ENCODE results near the gene GAPDHS. TPM values are rescaled to one million over a fixed set of nuclear protein-coding genes. Genes with fewer than 3 reads are reported as not detected.

Gene GAPDHS
- total RNA-seq, result not detected in 2 replicates

DNA sequence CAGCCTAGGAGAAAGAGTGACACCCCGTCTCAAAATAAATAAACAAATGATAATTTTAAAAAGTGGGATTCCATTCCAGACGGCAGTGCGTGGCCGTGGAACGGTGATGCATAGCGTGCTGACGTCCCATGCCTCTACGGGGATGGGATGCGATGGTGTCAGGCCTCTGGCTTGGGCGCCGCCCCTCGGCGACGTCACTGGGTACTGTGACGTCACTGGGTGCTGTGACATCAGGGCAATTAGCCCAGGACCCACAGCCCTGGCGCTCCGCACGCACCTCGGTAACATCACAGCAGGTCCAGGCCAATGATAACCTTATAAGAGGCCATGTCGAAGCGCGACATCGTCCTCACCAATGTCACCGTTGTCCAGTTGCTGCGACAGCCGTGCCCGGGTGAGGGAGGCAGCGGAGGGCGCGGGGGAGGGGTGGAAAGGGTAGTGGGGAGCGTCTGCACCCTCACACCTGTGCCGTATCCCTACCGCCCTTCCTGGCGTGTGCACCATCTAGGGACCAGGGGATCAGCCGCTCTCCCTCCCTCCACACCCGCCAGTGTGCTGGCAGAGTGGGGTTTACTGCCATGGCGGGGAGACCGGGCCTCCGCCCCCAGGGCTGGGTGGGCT is at the start of gene GAPDHS:
Gene GAPDHS, plus strand, starts transcription at position 256 of the 621 bp plus-strand sequence. Its CDS starts 72 bp downstream, at position 328.
- no peak for DNase-seq (ENCODE audit: low read depth)
- no peak within 1 kb of the TSS for H3K4me3 ChIP-seq (ENCODE audit: low read depth, low read length)
- TF ChIP-seq, protein P1, sequence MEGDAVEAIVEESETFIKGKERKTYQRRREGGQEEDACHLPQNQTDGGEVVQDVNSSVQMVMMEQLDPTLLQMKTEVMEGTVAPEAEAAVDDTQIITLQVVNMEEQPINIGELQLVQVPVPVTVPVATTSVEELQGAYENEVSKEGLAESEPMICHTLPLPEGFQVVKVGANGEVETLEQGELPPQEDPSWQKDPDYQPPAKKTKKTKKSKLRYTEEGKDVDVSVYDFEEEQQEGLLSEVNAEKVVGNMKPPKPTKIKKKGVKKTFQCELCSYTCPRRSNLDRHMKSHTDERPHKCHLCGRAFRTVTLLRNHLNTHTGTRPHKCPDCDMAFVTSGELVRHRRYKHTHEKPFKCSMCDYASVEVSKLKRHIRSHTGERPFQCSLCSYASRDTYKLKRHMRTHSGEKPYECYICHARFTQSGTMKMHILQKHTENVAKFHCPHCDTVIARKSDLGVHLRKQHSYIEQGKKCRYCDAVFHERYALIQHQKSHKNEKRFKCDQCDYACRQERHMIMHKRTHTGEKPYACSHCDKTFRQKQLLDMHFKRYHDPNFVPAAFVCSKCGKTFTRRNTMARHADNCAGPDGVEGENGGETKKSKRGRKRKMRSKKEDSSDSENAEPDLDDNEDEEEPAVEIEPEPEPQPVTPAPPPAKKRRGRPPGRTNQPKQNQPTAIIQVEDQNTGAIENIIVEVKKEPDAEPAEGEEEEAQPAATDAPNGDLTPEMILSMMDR (IDR thresholded peaks at IDR 0.05; ENCODE audit: insufficient read depth, low read depth, low read length), result no peak

DNA sequence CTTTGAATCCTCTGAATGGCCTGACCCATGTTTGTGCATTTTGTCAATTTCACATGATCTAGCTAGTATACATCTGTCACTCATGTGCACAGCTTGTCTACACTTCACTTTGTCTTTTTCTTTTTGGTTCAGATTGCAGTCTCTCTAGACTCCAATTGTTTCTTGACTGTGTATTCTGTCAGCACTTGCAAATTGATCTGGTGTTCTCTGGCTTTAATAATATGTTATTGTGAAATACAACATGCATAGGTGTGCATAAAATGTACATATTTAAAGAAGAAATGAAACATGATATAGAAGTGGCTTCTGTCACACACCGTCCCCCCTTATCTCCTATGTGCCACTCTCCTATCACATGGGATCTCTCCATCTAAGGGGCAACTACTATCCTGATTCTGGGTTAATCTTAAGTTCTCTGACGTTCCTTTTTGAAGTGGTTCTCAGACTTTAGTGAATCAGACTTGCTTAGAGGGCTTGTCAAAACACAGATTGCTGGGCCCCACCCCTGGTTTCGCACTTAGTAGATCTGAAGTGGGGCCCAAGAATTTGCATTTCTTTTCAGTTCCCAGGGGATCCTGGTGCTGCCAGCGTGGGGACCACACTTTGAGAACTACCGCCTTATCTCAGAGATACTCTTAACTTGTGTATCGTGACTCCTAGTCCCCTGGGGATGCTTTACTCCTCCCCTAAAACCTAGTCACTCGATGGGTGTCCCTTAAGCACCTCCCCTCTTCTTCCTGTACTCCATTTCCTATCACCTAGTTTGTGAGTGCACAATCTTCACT is 48.8 kb upstream of the GAPDHS start:
- TF ChIP-seq, protein P1 (IDR thresholded peaks at IDR 0.05; ENCODE audit: insufficient read depth, low read depth, low read length), result no peak
- DNase-seq (ENCODE audit: low read depth), result no peak
- H3K4me3 ChIP-seq (ENCODE audit: low read depth, low read length), result no peak overlapping the region

DNA sequence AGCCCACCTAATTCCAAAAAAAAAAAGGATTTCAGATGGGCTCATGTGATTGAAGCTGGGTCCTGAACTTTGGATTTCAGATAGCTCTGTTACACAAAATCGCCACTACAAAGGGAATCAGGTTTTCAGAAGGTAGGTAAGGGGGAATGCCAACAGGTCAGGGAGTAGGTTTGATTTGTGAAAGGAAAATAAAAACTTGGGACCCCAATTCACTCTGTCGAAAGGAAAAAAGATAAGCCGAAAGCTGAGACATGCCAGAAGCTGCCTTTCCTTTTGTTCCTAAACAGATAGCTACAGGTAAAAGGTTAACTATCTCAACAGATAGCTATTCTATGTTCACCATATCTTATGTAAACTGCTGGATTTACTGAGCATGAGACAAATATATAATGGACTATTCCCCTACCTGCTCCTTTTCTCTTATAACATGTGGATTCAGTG is 47.0 kb upstream of the GAPDHS start:
- no peak for DNase-seq (ENCODE audit: low read depth)
- TF ChIP-seq, protein P1 (IDR thresholded peaks at IDR 0.05; ENCODE audit: insufficient read depth, low read depth, low read length), result no peak
- H3K4me3 ChIP-seq (ENCODE audit: low read depth, low read length), result no peak overlapping the region

DNA sequence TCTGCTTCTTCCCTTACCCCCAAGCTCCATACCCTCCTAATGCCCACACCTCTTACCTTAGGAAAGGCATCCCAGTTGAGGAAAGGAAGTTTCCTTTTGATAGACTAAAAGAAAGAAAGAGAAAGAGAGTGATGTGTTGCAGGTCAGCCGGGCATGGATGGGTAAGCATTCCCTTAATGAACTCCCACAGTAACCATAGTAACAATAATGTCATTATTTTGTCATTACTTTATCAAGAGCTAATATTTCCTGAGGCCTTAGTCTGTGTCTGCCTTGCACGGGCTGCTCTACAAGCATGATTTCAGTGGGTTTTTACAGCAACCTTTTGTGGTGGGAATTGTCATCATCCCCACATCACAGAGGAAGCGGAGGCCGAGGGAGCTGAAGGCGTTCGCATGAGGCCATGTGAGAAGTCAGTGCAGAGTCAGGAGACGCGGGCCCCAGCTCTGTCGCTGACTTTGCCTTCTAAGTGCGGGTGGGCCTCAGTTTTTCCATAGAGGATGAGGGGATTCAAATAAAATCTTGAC is 45.5 kb upstream of the GAPDHS start:
- TF ChIP-seq, protein P1 (IDR thresholded peaks at IDR 0.05; ENCODE audit: insufficient read depth, low read depth, low read length), result no peak
- no peak overlapping the region for H3K4me3 ChIP-seq (ENCODE audit: low read depth, low read length)
- no peak for DNase-seq (ENCODE audit: low read depth)

DNA sequence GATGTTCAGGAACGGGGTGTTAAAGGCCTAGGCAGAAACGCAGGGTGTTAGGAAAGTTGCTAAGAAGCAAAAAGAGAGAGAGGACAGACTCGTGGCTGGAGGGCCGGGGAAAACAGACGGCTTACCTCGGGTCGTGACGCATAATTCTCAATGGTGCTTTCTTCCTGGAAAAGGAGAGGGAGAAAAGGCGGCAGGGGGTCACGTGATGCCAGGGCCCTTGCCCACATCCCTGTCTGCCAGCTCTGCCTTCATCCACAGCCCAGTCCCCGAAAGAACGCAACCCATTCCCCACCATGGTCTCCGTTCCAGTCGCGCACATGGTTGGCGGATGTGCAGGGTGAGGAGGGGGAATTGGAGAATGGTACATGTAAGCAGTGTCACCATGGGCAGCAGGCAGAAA is 44.6 kb upstream of the GAPDHS start:
- H3K4me3 ChIP-seq (ENCODE audit: low read depth, low read length), result no peak overlapping the region
- TF ChIP-seq, protein P1 (IDR thresholded peaks at IDR 0.05; ENCODE audit: insufficient read depth, low read depth, low read length), result no peak
- DNase-seq (ENCODE audit: low read depth), result no peak

DNA sequence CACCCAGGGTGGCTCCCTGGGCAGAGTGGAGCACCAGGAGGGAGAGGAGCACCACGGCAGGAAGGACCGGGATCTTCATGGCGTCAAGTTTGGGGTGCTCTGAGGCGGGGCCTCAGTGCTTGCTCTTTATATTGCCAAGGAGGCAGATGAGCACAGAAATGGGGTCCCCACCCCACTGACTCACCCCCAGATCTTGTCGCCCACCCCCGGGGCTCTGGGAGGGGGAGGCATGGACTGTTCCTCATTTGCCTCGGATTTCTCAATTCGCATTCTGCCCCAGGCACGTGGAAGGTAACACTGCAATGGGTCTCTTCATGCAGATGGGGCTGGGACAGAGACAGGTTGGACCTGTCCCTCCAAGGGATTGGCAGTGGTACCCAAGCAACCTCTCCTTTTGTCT is 42.9 kb upstream of the GAPDHS start, which contains the start of gene KRTDAP:
Gene KRTDAP, minus strand, starts transcription at position 101 of the 400 bp plus-strand sequence. Its CDS starts 22 bp downstream, at position 79.
- H3K4me3 ChIP-seq (ENCODE audit: low read depth, low read length), result no peak within 1 kb of the TSS
- TF ChIP-seq, protein P1 (IDR thresholded peaks at IDR 0.05; ENCODE audit: insufficient read depth, low read depth, low read length), result no peak
- DNase-seq (ENCODE audit: low read depth), result no peak
